K562 (cell line): ENCODE results near the gene ZNF500. TPM values are rescaled to one million over a fixed set of nuclear protein-coding genes. Genes with fewer than 3 reads are reported as not detected.

Experiments used
- CEBPB ChIP-seq: fragments of 450-650 bp; IDR thresholded peaks from 2 replicates; pipeline ENCODE4 v1.6.1; 2016; ENCODE audit warnings: missing genetic modification characterization, missing compliant biosample characterization
- ELF1 ChIP-seq: fragments of 200-800 bp; sonication (Bioruptor generic); IDR thresholded peaks from 2 replicates; pipeline ENCODE4 v1.6.1; 2016; ENCODE audit warnings: missing genetic modification characterization, missing compliant biosample characterization
- JUND ChIP-seq, 2 experiments: IDR thresholded peaks; 2 replicates in 1 of 2; 3 replicates in 1 of 2; pipeline ENCODE4 v1.6.1; 2011; ENCODE audit warnings: borderline replicate concordance in 2 of 2, low read depth in 2 of 2, low read length in 2 of 2, improper control_type of control experiment in 1 of 2, missing biosample characterization in 1 of 2, missing genetic modification characterization in 1 of 2, missing genetic modification reagents in 1 of 2
- PTTG1 ChIP-seq: fragments of 450-650 bp; IDR thresholded peaks from 2 replicates; pipeline ENCODE4 v1.6.1; 2016; ENCODE audit warnings: low read depth, mild to moderate bottlenecking, missing genetic modification characterization, missing compliant biosample characterization
- SMAD4 ChIP-seq: fragments of 250-450 bp; sonication (Bioruptor Pico); conservative IDR thresholded peaks from 2 replicates; pipeline ENCODE4 v1.8.0; 2021; ENCODE audit warnings: inconsistent platforms, mild to moderate bottlenecking, moderate library complexity
- TCFL5 ChIP-seq: fragments of 250-450 bp; sonication (Bioruptor Pico); conservative IDR thresholded peaks from 2 replicates; pipeline ENCODE4 v1.6.1; 2021; ENCODE audit warnings: mild to moderate bottlenecking, moderate library complexity, matching md5 sums
- TFAP4 ChIP-seq: sonication (generic); formaldehyde crosslinking; IDR thresholded peaks from 2 replicates; pipeline ENCODE4 v1.8.0; 2022; ENCODE audit warnings: missing genetic modification reagents, mild to moderate bottlenecking, moderate library complexity, borderline replicate concordance
- ZBTB7A ChIP-seq: IDR thresholded peaks from 2 replicates; pipeline ENCODE4 v1.6.1; 2011; ENCODE audit warnings: low read depth, mild to moderate bottlenecking, low read length, moderate library complexity, borderline replicate concordance; ENCODE audit not compliant: control insufficient read depth
- ZFX ChIP-seq: sonication (generic); formaldehyde crosslinking; IDR thresholded peaks from 2 replicates; pipeline ENCODE4 v1.8.0; 2022; ENCODE audit warnings: mild to moderate bottlenecking, missing genetic modification reagents, moderate library complexity
- ZNF263 ChIP-seq: sonication (generic); formaldehyde crosslinking; IDR thresholded peaks from 2 replicates; pipeline ENCODE4 v1.8.0; 2022; ENCODE audit warnings: mild to moderate bottlenecking, missing genetic modification reagents, borderline replicate concordance
- polyA plus RNA-seq, 8 experiments: library from polyadenylated mRNA; depleted of rRNA in 4 of 8; stranded (reverse) in 5 of 8; unstranded in 3 of 8; fragments of >200 nt; fragmentation: Nextera tagmentation in 2 of 8; fragmentation: Illumina TruSeq in 1 of 8; extraction: Ambion mirVana in 2 of 8; extraction: Trizol in 1 of 8; gene quantifications; 2 replicates each; pipeline versions ENCODE4 v1.2.1 to v1.2.3, GENCODE V29; 2011 to 2014; ENCODE audit warnings: inconsistent platforms in 1 of 8, missing spikeins in 1 of 8
- total RNA-seq, 7 experiments: library from RNA; depleted of rRNA in 6 of 7; stranded (reverse); fragments of >200 nt in 6 of 7; fragmentation: Illumina TruSeq in 2 of 7; extraction: Trizol in 2 of 7; gene quantifications; 2 replicates each; pipeline versions ENCODE4 v1.2.1 to v1.2.3, GENCODE V29; 2011 to 2021; ENCODE audit warnings: low replicate concordance in 1 of 7

The ZNF500 gene
- total and polyA plus RNA-seq, 9 of the 15 experiments (the other 6 are each of a cell fraction or from before 2014, with no cell fraction given), result 0.80 to 20.8 (median 5.3) TPM

- no peak for TF ChIP-seq TCFL5 (CRISPR knock-in tag)
- TF ChIP-seq JUND (IDR thresholded peaks at IDR 0.05; ENCODE audit: borderline replicate concordance, low read depth, low read length), result no peak
- no peak for TF ChIP-seq JUND (tag; IDR thresholded peaks at IDR 0.05; ENCODE audit: borderline replicate concordance, low read depth, low read length)
- TF ChIP-seq SMAD4 (CRISPR knock-in tag), result peak; percentile 64; the same call in 1 of the 2 replicates
- TF ChIP-seq ZFX (CRISPR knock-in tag), result peak; percentile 21; the same call in 1 of the 2 replicates
- TF ChIP-seq ELF1, result no peak
- TF ChIP-seq ZNF263, result peak; percentile 73
- no peak for TF ChIP-seq ZBTB7A
- no peak for TF ChIP-seq PTTG1 (tag)
- no peak for TF ChIP-seq CEBPB (tag)
- peak; percentile 45; the same call in 1 of the 2 replicates for TF ChIP-seq TFAP4
Observed at GRCh38 chr16:4803898-4804762, 37.2 kb upstream of the ZNF500 start (continued).
